Mucosa of stomach (tissue), 1 donor: ENCODE measurements around the gene RELL1.
"Not testable (repeated sequence)": the region's sequence is repeated elsewhere in the genome, so short reads cannot be mapped to it uniquely, and the experiment has no call there.

Experiments
- H3K27me3 ChIP-seq: one replicate; pipeline ENCODE4 v1.7.0; 2013; ENCODE audit warnings: mild to moderate bottlenecking, low read length; ENCODE audit not compliant: control insufficient read depth, insufficient read depth
- H3K36me3 ChIP-seq: one replicate; pipeline ENCODE4 v1.7.0; 2013; ENCODE audit warnings: low read length; ENCODE audit not compliant: control insufficient read depth, insufficient read depth
- H3K4me1 ChIP-seq: one replicate; pipeline ENCODE4 v1.7.0; 2013; ENCODE audit warnings: mild to moderate bottlenecking, low read length; ENCODE audit not compliant: control insufficient read depth, insufficient read depth
- H3K4me3 ChIP-seq: one replicate; pipeline ENCODE4 v1.7.0; 2013; ENCODE audit warnings: low read length
- H3K9ac ChIP-seq: one replicate; pipeline ENCODE4 v1.7.0; 2013; ENCODE audit warnings: mild to moderate bottlenecking, low read length, moderate library complexity
- H3K9me3 ChIP-seq: one replicate; pipeline ENCODE4 v1.7.0; 2013; ENCODE audit warnings: mild to moderate bottlenecking, low read length, moderate library complexity; ENCODE audit not compliant: control insufficient read depth
- donor health status: Pancreatic carcinoma.

RELL1 gene

GRCh38 chr4:37673538-37674192, 12.5 kb downstream of the RELL1 start:
- H3K4me3 ChIP-seq: no peak overlapping the region
- peaks cover 62% of the 10 kb centered on the region for H3K4me1 ChIP-seq
- H3K9me3 ChIP-seq: no peaks in the 10 kb centered on the region
- no peak overlapping the region for H3K9ac ChIP-seq
- peaks cover 4% of the 10 kb centered on the region for H3K36me3 ChIP-seq
- no peaks in the 10 kb centered on the region for H3K27me3 ChIP-seq

- Histone ChIP-seq H3K4me1 (peaks cover 58% of the 10 kb centered on the region), H3K27me3 (no peaks in the 10 kb centered on the region), H3K9ac (no peak overlapping the region), H3K36me3 (peaks cover 4% of the 10 kb centered on the region), H3K4me3 (no peak overlapping the region), H3K9me3 (no peaks in the 10 kb centered on the region)
Observed at GRCh38 chr4:37671072-37671471, 15.1 kb downstream of the RELL1 start.

- Histone ChIP-seq H3K27me3 (no peaks in the 10 kb centered on the region), H3K9me3 (no peaks in the 10 kb centered on the region), H3K36me3 (peaks cover 4% of the 10 kb centered on the region), H3K4me1 (peaks cover 58% of the 10 kb centered on the region), H3K9ac (no peak overlapping the region), H3K4me3 (no peak overlapping the region)
Observed at GRCh38 chr4:37670249-37670648, 15.9 kb downstream of the RELL1 start.

- peaks cover 58% of the 10 kb centered on the region for H3K4me1 ChIP-seq
- H3K9ac ChIP-seq, H3K9me3 ChIP-seq, H3K27me3 ChIP-seq, H3K36me3 ChIP-seq, H3K4me3 ChIP-seq: not testable (repeated sequence)
Observed at GRCh38 chr4:37669124-37669523, 17.1 kb downstream of the RELL1 start.

GRCh38 chr4:37667197-37668100, 18.7 kb downstream of the RELL1 start:
- H3K9ac ChIP-seq: no peak overlapping the region
- H3K9me3 ChIP-seq: no peaks in the 10 kb centered on the region
- H3K4me1 ChIP-seq: peaks cover 63% of the 10 kb centered on the region
- no peaks in the 10 kb centered on the region for H3K27me3 ChIP-seq
- no peak overlapping the region for H3K4me3 ChIP-seq
- peaks cover 4% of the 10 kb centered on the region for H3K36me3 ChIP-seq

GRCh38 chr4:37666625-37667071, 19.5 kb downstream of the RELL1 start:
- Histone ChIP-seq H3K36me3 (peaks cover 4% of the 10 kb centered on the region), H3K27me3 (no peaks in the 10 kb centered on the region), H3K4me3 (no peak overlapping the region), H3K4me1 (peaks cover 70% of the 10 kb centered on the region), H3K9ac (no peak overlapping the region), H3K9me3 (no peaks in the 10 kb centered on the region)

- Histone ChIP-seq H3K27me3 (no peaks in the 10 kb centered on the region), H3K4me1 (peaks cover 68% of the 10 kb centered on the region), H3K9me3 (no peaks in the 10 kb centered on the region), H3K36me3 (no peaks in the 10 kb centered on the region), H3K9ac (no peak overlapping the region), H3K4me3 (no peak overlapping the region)
Observed at GRCh38 chr4:37665333-37666320, 20.5 kb downstream of the RELL1 start.

GRCh38 chr4:37664696-37665095, 21.5 kb downstream of the RELL1 start:
- Histone ChIP-seq H3K27me3 (no peaks in the 10 kb centered on the region), H3K4me1 (peaks cover 70% of the 10 kb centered on the region), H3K36me3 (no peaks in the 10 kb centered on the region), H3K9ac (no peak overlapping the region), H3K4me3 (no peak overlapping the region), H3K9me3 (no peaks in the 10 kb centered on the region)

- H3K4me3 ChIP-seq: no peak overlapping the region
- peaks cover 75% of the 10 kb centered on the region for H3K4me1 ChIP-seq
- no peaks in the 10 kb centered on the region for H3K36me3 ChIP-seq
- no peaks in the 10 kb centered on the region for H3K27me3 ChIP-seq
- no peaks in the 10 kb centered on the region for H3K9me3 ChIP-seq
- no peak overlapping the region for H3K9ac ChIP-seq
Observed at GRCh38 chr4:37663552-37663951, 22.6 kb downstream of the RELL1 start.

GRCh38 chr4:37662861-37663390, 23.2 kb downstream of the RELL1 start:
- no peak overlapping the region for H3K9ac ChIP-seq
- H3K4me3 ChIP-seq: no peak overlapping the region
- no peaks in the 10 kb centered on the region for H3K36me3 ChIP-seq
- H3K27me3 ChIP-seq: no peaks in the 10 kb centered on the region
- no peaks in the 10 kb centered on the region for H3K9me3 ChIP-seq
- peaks cover 75% of the 10 kb centered on the region for H3K4me1 ChIP-seq

GRCh38 chr4:37662251-37662650, 23.9 kb downstream of the RELL1 start:
- Histone ChIP-seq H3K4me3 (no peak overlapping the region), H3K4me1 (peaks cover 69% of the 10 kb centered on the region), H3K9ac (no peak overlapping the region), H3K36me3 (no peaks in the 10 kb centered on the region), H3K27me3 (no peaks in the 10 kb centered on the region), H3K9me3 (no peaks in the 10 kb centered on the region)
